Stomach (tissue), 4 donors: ENCODE measurements around the gene POLR3A.

Source experiments
- POLR2A ChIP-seq, 4 donors: fragments of 450-650 bp; IDR thresholded peaks; one replicate each; pipeline ENCODE4 v1.6.1; 2016; ENCODE audit warnings: antibody characterized with exemption in 4 of 4, control low read depth in 2 of 4, mild to moderate bottlenecking in 1 of 4, moderate library complexity in 1 of 4
- TF ChIP-seq, protein P1 (sequence below), 7 experiments: fragments of 450-650 bp in 4 of 7; fragments of 200-600 bp in 3 of 7; sonication (generic) in 3 of 7; IDR thresholded peaks; one replicate each; pipeline ENCODE4 v1.5.1; 2016 to 2019; ENCODE audit warnings: antibody characterized with exemption in 7 of 7, control low read depth in 2 of 7, mild to moderate bottlenecking in 1 of 7

DNA sequence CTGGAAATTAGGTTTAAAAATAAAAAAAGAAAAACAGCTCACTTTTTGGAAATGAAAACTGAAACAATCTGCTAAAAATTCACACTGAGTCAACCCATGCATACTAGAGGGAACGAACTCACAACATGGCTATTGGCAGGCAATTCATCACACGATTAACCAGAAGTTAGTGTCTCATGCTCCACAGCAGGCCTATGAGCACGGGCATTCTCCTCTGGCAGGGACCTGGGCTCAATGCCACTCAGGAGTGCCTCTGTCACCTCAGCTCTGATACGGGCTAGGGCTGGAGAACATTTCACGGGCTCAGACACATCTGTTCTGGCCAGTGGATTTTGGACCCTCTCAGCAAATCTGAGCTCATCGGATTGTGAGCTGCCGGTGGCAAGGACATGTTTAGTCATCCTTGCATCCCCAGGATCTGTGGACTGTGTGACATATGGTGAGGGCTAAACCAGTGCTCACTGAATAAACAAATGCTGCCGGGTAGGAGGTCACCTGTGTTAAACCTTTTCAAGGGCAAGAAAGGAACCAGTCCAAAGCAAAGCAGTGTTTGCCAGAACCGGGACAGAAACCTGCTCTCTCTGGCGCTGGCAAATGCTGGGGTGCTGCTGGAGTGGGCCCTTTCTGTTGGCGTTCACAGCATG is 40.1 kb downstream of the POLR3A start:
- TF ChIP-seq, protein P1, sequence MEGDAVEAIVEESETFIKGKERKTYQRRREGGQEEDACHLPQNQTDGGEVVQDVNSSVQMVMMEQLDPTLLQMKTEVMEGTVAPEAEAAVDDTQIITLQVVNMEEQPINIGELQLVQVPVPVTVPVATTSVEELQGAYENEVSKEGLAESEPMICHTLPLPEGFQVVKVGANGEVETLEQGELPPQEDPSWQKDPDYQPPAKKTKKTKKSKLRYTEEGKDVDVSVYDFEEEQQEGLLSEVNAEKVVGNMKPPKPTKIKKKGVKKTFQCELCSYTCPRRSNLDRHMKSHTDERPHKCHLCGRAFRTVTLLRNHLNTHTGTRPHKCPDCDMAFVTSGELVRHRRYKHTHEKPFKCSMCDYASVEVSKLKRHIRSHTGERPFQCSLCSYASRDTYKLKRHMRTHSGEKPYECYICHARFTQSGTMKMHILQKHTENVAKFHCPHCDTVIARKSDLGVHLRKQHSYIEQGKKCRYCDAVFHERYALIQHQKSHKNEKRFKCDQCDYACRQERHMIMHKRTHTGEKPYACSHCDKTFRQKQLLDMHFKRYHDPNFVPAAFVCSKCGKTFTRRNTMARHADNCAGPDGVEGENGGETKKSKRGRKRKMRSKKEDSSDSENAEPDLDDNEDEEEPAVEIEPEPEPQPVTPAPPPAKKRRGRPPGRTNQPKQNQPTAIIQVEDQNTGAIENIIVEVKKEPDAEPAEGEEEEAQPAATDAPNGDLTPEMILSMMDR (IDR thresholded peaks at IDR 0.05): no peak
- no peak for TF ChIP-seq POLR2A (IDR thresholded peaks at IDR 0.05)
